ENCODE measurements around the gene ZNF791. TPM values are rescaled to one million over a fixed set of nuclear protein-coding genes. Genes with fewer than 3 reads are reported as not detected.

Gene ZNF791
- polyA plus RNA-seq, 1 donor from 2014 or later = 10.2 TPM

DNA sequence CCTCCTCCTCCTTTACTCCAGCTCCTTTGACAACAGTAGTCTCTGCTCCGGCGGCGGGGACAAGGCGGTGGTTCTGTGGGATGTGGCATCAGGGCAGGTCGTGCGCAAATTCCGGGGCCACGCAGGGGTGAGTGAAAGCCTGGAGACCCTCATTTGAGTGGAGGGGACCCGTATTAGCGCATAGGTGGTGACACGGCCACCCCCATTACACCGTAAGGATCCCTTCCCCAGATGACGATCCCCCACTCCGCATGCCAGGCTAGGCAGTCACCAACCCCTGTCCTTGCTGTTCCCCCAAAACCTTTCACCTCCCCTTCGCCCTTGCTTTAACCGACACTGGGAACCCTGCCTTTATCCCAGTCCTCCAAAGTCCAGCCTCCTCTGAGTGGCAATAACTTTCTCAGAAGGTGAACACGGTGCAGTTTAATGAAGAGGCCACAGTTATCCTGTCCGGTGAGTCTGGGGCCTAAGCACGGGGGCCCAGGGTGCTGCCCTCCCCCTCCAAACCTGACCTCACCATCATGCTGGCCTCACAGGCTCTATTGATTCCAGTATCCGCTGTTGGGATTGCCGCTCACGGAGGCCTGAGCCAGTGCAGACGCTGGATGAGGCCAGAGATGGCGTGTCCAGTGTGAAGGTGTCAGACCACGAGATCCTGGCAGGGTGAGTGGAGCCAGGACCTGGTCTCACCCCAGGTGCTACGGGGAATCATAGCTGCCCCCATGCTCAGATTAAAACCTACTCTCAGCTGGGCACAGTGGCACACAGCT, 59.6 kb downstream of the ZNF791 start:
- Histone ChIP-seq H3K27me3 (ENCODE audit: insufficient read depth, low read depth, low read length) (no peaks in the 10 kb centered on the region), H3K9ac (ENCODE audit: low read length) (peak overlapping the region; percentile 87), H3K27ac (ENCODE audit: low read length) (peak overlapping the region; percentile 95), H3K79me2 (replicated peaks; ENCODE audit: insufficient read depth, low read length) (peaks cover 29% of the 10 kb centered on the region), H2AFZ (ENCODE audit: low read depth, low read length) (peak overlapping the region; percentile 86), H3K9me2 (ENCODE audit: insufficient read depth, low read length) (no peaks in the 10 kb centered on the region), H3K4me2 (ENCODE audit: low read length) (peak overlapping the region; percentile 94), H4K20me1 (ENCODE audit: insufficient read depth) (no peaks in the 10 kb centered on the region), H3K9me3 (ENCODE audit: low read length) (no peaks in the 10 kb centered on the region), H3K4me3 (ENCODE audit: low read length) (peak overlapping the region; percentile 87), H3K36me3 (ENCODE audit: insufficient read depth, low read length) (no peaks in the 10 kb centered on the region), H3F3A (ENCODE audit: insufficient read depth, low read length, poor library complexity, severe bottlenecking) (no peaks in the 10 kb centered on the region)
- TF ChIP-seq, protein P1, sequence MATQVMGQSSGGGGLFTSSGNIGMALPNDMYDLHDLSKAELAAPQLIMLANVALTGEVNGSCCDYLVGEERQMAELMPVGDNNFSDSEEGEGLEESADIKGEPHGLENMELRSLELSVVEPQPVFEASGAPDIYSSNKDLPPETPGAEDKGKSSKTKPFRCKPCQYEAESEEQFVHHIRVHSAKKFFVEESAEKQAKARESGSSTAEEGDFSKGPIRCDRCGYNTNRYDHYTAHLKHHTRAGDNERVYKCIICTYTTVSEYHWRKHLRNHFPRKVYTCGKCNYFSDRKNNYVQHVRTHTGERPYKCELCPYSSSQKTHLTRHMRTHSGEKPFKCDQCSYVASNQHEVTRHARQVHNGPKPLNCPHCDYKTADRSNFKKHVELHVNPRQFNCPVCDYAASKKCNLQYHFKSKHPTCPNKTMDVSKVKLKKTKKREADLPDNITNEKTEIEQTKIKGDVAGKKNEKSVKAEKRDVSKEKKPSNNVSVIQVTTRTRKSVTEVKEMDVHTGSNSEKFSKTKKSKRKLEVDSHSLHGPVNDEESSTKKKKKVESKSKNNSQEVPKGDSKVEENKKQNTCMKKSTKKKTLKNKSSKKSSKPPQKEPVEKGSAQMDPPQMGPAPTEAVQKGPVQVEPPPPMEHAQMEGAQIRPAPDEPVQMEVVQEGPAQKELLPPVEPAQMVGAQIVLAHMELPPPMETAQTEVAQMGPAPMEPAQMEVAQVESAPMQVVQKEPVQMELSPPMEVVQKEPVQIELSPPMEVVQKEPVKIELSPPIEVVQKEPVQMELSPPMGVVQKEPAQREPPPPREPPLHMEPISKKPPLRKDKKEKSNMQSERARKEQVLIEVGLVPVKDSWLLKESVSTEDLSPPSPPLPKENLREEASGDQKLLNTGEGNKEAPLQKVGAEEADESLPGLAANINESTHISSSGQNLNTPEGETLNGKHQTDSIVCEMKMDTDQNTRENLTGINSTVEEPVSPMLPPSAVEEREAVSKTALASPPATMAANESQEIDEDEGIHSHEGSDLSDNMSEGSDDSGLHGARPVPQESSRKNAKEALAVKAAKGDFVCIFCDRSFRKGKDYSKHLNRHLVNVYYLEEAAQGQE (IDR thresholded peaks at IDR 0.05; ENCODE audit: borderline replicate concordance) = no peak
- TF ChIP-seq TAF1 (IDR thresholded peaks at IDR 0.05; ENCODE audit: low read depth) (no peak), RAD21 (conservative IDR thresholded peaks at IDR 0.05) (no peak), EZH2 (IDR thresholded peaks at IDR 0.05; ENCODE audit: borderline replicate concordance, insufficient read depth, low read length, poor library complexity, severe bottlenecking) (no peak), POLR2AphosphoS5 (IDR thresholded peaks at IDR 0.05) (no peak), SMC3 (conservative IDR thresholded peaks at IDR 0.05; ENCODE audit: poor library complexity) (no peak)

DNA sequence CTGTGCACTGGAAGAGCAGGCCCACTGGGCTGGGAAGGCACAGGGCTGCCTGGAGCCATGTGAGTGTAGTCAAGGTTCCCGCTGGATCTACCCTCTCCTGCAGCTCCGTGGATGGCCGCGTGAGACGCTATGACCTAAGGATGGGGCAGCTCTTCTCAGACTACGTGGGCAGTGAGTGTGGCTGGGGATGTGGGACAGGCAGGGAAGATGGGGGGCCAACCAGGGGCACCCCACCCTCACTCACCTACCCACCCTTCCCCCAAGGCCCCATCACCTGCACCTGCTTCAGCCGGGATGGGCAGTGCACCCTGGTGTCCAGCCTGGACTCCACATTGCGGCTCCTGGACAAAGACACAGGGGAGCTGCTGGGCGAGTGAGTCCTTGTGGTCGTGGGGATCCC, 62.0 kb downstream of the ZNF791 start:
- no peak overlapping the region for H3K4me2 ChIP-seq (ENCODE audit: low read length)
- no peaks in the 10 kb centered on the region for H3K9me3 ChIP-seq (ENCODE audit: low read length)
- no peak overlapping the region for H3K27ac ChIP-seq (ENCODE audit: low read length)
- no peaks in the 10 kb centered on the region for H3K27me3 ChIP-seq (ENCODE audit: insufficient read depth, low read depth, low read length)
- H3F3A ChIP-seq (ENCODE audit: insufficient read depth, low read length, poor library complexity, severe bottlenecking) = no peaks in the 10 kb centered on the region
- H3K9ac ChIP-seq (ENCODE audit: low read length) = no peak overlapping the region
- H3K4me3 ChIP-seq (ENCODE audit: low read length) = no peak overlapping the region
- no peak overlapping the region for H2AFZ ChIP-seq (ENCODE audit: low read depth, low read length)
- H3K79me2 ChIP-seq (replicated peaks; ENCODE audit: insufficient read depth, low read length) = peaks cover 14% of the 10 kb centered on the region
- TF ChIP-seq, protein P2, sequence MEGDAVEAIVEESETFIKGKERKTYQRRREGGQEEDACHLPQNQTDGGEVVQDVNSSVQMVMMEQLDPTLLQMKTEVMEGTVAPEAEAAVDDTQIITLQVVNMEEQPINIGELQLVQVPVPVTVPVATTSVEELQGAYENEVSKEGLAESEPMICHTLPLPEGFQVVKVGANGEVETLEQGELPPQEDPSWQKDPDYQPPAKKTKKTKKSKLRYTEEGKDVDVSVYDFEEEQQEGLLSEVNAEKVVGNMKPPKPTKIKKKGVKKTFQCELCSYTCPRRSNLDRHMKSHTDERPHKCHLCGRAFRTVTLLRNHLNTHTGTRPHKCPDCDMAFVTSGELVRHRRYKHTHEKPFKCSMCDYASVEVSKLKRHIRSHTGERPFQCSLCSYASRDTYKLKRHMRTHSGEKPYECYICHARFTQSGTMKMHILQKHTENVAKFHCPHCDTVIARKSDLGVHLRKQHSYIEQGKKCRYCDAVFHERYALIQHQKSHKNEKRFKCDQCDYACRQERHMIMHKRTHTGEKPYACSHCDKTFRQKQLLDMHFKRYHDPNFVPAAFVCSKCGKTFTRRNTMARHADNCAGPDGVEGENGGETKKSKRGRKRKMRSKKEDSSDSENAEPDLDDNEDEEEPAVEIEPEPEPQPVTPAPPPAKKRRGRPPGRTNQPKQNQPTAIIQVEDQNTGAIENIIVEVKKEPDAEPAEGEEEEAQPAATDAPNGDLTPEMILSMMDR (IDR thresholded peaks at IDR 0.05; ENCODE audit: poor library complexity, severe bottlenecking) = no peak
- no peak for TF ChIP-seq SMC3 (conservative IDR thresholded peaks at IDR 0.05; ENCODE audit: poor library complexity)
- TF ChIP-seq, protein P1 (IDR thresholded peaks at IDR 0.05; ENCODE audit: borderline replicate concordance) = no peak
- no peak for TF ChIP-seq EP300 (conservative IDR thresholded peaks at IDR 0.05; ENCODE audit: poor library complexity, severe bottlenecking)
- no peak for TF ChIP-seq RAD21 (conservative IDR thresholded peaks at IDR 0.05)
- TF ChIP-seq EZH2 (IDR thresholded peaks at IDR 0.05; ENCODE audit: borderline replicate concordance, insufficient read depth, low read length, poor library complexity, severe bottlenecking) = no peak
- TF ChIP-seq MXI1 (conservative IDR thresholded peaks at IDR 0.05; ENCODE audit: poor library complexity, severe bottlenecking) = no peak
- no peak for TF ChIP-seq POLR2AphosphoS5 (IDR thresholded peaks at IDR 0.05)
- no peak for TF ChIP-seq TAF1 (IDR thresholded peaks at IDR 0.05; ENCODE audit: low read depth)
- peaks cover 3% of the 10 kb centered on the region for H4K20me1 ChIP-seq (ENCODE audit: insufficient read depth)
- no peaks in the 10 kb centered on the region for H3K9me2 ChIP-seq (ENCODE audit: insufficient read depth, low read length)
- H3K36me3 ChIP-seq (ENCODE audit: insufficient read depth, low read length) = no peaks in the 10 kb centered on the region

All from neural cell (in vitro differentiated cells).